ENCODE results near the gene MACROD2. TPM values are rescaled to one million over a fixed set of nuclear protein-coding genes. Genes with fewer than 3 reads are reported as not detected.

Gene MACROD2
- total RNA-seq, 1 donor from 2014 or later: 3.1 TPM

DNA sequence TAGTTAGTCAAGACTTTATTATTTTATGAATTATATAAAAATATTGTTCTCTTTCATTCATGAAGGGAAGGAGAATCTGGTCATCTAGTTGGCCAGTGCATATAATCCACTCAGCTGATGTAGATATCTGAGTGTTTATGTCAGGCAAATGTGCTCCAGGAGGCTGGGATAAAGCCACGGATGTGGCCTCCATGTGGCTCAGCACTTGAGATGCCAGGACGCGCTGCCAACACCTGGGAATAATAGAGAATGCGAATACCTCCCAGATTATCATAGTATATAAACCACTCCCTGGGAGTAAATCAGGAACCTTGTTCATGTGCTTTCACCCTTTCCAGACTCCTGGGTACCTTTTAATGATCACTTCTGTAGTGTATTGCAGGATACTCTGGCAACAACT lies 1571.9 kb downstream of the MACROD2 start:
- Histone ChIP-seq H3K27me3 (ENCODE audit: control insufficient read depth in 3 of 3, insufficient read depth in 3 of 3, low read length in 3 of 3) (no peaks in the 10 kb centered on the region), H3K36me3 (ENCODE audit: control insufficient read depth in 3 of 3, insufficient read depth in 3 of 3, low read length in 3 of 3) (no peaks in the 10 kb centered on the region), H3K4me3 (ENCODE audit: low read length in 3 of 3) (no peak overlapping the region), H3K4me1 (ENCODE audit: control insufficient read depth in 3 of 3, insufficient read depth in 3 of 3, low read length in 3 of 3) (no peaks in the 10 kb centered on the region), H3K27ac (ENCODE audit: low read depth, low read length) (no peak overlapping the region), H3K9ac (ENCODE audit: low read depth in 1 of 3, low read length in 3 of 3) (no peak overlapping the region), H3K9me3 (ENCODE audit: control insufficient read depth in 3 of 3, low read length in 3 of 3) (no peaks in the 10 kb centered on the region)

DNA sequence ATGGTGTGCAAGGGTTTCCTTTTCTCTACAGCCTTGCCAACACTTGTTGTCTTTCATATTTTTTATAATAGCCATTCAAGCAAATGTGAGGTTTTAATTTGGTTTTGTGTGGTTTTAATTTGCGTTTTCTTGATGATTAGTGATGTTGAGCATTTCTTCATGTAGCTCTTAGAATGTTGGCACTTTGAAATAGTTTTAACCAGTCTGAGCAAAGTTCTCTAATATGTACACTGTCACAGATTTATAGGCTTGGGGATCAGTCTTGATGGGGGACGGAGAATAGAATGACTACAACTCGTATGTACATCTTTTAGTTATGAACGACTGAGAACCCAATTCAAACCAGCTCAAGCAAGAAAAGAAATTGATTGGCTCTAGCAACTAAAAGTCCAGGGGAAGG lies 1574.8 kb downstream of the MACROD2 start:
- no peak overlapping the region for H3K4me3 ChIP-seq (ENCODE audit: low read length in 3 of 3)
- no peak overlapping the region for H3K9ac ChIP-seq (ENCODE audit: low read depth in 1 of 3, low read length in 3 of 3)
- H3K9me3 ChIP-seq (ENCODE audit: control insufficient read depth in 3 of 3, low read length in 3 of 3): no peaks in the 10 kb centered on the region
- H3K27ac ChIP-seq (ENCODE audit: low read depth, low read length): no peak overlapping the region
- H3K36me3 ChIP-seq (ENCODE audit: control insufficient read depth in 3 of 3, insufficient read depth in 3 of 3, low read length in 3 of 3): no peaks in the 10 kb centered on the region
- H3K4me1 ChIP-seq (ENCODE audit: control insufficient read depth in 3 of 3, insufficient read depth in 3 of 3, low read length in 3 of 3): no peaks in the 10 kb centered on the region
- H3K27me3 ChIP-seq (ENCODE audit: control insufficient read depth in 3 of 3, insufficient read depth in 3 of 3, low read length in 3 of 3): no peaks in the 10 kb centered on the region

DNA sequence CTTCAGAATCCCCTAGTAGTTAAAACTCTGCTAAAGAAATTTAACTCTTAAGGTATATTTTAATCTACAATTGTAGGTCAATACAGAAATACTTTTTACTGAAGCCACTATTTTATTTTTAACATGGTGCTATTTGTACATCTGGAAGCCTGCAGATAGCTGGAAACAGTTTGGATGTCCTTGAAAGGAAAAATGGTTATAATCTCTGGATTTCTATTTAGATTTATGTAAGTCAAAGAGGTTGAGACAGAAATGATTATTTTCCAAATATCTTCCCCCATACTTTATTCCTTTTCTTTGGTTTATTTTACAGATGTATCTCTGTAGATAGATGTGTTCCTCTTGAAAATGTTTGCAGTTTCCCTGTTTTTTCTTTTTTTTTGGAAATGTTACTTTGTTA lies 1575.7 kb downstream of the MACROD2 start:
- H3K4me3 ChIP-seq (ENCODE audit: low read length in 3 of 3): no peak overlapping the region

DNA sequence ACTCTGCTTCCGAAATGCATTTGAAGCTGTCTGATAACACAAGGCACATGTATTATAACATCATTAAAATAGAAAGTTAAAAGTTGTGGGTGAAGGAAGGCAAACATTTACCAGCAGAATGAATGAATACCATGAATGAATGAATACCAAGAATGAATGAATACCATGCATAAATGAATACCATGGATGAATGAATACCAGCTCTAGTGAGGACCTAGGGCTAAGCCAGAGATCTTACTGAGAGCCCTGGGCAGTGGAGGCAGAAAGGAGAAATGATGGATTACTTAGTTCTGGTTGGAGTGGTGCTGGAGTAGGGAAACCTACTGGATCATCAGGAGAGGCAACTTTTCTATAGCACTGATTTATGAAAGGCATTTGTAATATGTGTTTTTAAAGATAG lies 1579.9 kb downstream of the MACROD2 start:
- H3K9me3 ChIP-seq (ENCODE audit: control insufficient read depth in 3 of 3, low read length in 3 of 3): no peaks in the 10 kb centered on the region
- no peaks in the 10 kb centered on the region for H3K4me1 ChIP-seq (ENCODE audit: control insufficient read depth in 3 of 3, insufficient read depth in 3 of 3, low read length in 3 of 3)
- no peaks in the 10 kb centered on the region for H3K36me3 ChIP-seq (ENCODE audit: control insufficient read depth in 3 of 3, insufficient read depth in 3 of 3, low read length in 3 of 3)
- no peak overlapping the region for H3K27ac ChIP-seq (ENCODE audit: low read depth, low read length)
- H3K9ac ChIP-seq (ENCODE audit: low read depth in 1 of 3, low read length in 3 of 3): no peak overlapping the region
- no peaks in the 10 kb centered on the region for H3K27me3 ChIP-seq (ENCODE audit: control insufficient read depth in 3 of 3, insufficient read depth in 3 of 3, low read length in 3 of 3)
- no peak overlapping the region for H3K4me3 ChIP-seq (ENCODE audit: low read length in 3 of 3)

More for the DNA sequence above, 1575.7 kb downstream of the MACROD2 start:
- H3K9me3 ChIP-seq (ENCODE audit: control insufficient read depth in 3 of 3, low read length in 3 of 3): no peaks in the 10 kb centered on the region
- H3K27me3 ChIP-seq (ENCODE audit: control insufficient read depth in 3 of 3, insufficient read depth in 3 of 3, low read length in 3 of 3): no peaks in the 10 kb centered on the region
- H3K9ac ChIP-seq (ENCODE audit: low read depth in 1 of 3, low read length in 3 of 3): no peak overlapping the region
- H3K27ac ChIP-seq (ENCODE audit: low read depth, low read length): no peak overlapping the region
- H3K4me1 ChIP-seq (ENCODE audit: control insufficient read depth in 3 of 3, insufficient read depth in 3 of 3, low read length in 3 of 3): no peaks in the 10 kb centered on the region
- H3K36me3 ChIP-seq (ENCODE audit: control insufficient read depth in 3 of 3, insufficient read depth in 3 of 3, low read length in 3 of 3): no peaks in the 10 kb centered on the region

DNA sequence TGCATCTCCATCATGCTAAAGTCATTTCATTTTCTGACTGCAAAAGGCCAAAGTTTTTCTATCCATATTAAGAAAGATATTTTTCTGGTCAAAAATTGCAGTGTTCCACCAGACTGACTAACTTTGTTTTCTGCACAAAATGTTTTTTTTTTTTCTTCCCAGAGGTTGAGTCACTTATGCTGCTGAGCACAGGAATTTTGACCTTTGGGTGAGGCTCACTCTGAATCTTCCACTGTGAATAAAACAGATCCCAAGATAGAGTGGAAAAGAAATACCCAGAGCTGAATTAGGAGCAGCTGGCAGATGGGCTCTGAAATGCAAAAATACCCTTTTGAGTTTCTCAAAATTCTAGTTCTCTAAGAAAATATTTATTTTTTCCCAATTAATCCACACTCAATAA lies 1581.1 kb downstream of the MACROD2 start:
- Histone ChIP-seq H3K4me3 (ENCODE audit: low read length in 3 of 3) (no peak overlapping the region), H3K27me3 (ENCODE audit: control insufficient read depth in 3 of 3, insufficient read depth in 3 of 3, low read length in 3 of 3) (no peaks in the 10 kb centered on the region), H3K4me1 (ENCODE audit: control insufficient read depth in 3 of 3, insufficient read depth in 3 of 3, low read length in 3 of 3) (no peaks in the 10 kb centered on the region), H3K9ac (ENCODE audit: low read depth in 1 of 3, low read length in 3 of 3) (no peak overlapping the region), H3K9me3 (ENCODE audit: control insufficient read depth in 3 of 3, low read length in 3 of 3) (no peaks in the 10 kb centered on the region), H3K36me3 (ENCODE audit: control insufficient read depth in 3 of 3, insufficient read depth in 3 of 3, low read length in 3 of 3) (no peaks in the 10 kb centered on the region), H3K27ac (ENCODE audit: low read depth, low read length) (no peak overlapping the region)

DNA sequence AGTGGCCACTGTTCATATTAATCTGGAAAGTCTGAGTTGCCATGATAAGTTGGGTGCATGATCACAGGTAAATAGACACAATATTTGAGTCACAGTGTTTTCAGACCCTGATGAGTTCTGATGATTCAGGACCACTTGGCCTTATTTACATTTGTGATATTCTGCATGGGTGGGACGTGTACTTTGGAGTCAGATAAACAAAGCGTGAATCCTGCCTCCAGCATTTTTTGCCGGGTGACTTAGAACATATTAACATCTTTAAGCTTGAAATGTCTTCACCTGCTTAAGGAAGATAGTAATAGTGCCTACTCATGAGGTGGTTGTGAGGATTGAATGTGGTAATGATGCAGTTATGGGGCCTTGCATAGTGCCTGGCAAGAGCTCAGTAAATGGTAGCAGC lies 1582.8 kb downstream of the MACROD2 start:
- no peaks in the 10 kb centered on the region for H3K4me1 ChIP-seq (ENCODE audit: control insufficient read depth in 3 of 3, insufficient read depth in 3 of 3, low read length in 3 of 3)
- no peak overlapping the region for H3K27ac ChIP-seq (ENCODE audit: low read depth, low read length)
- H3K36me3 ChIP-seq (ENCODE audit: control insufficient read depth in 3 of 3, insufficient read depth in 3 of 3, low read length in 3 of 3): no peaks in the 10 kb centered on the region
- H3K9ac ChIP-seq (ENCODE audit: low read depth in 1 of 3, low read length in 3 of 3): no peak overlapping the region
- no peak overlapping the region for H3K4me3 ChIP-seq (ENCODE audit: low read length in 3 of 3)
- no peaks in the 10 kb centered on the region for H3K9me3 ChIP-seq (ENCODE audit: control insufficient read depth in 3 of 3, low read length in 3 of 3)
- H3K27me3 ChIP-seq (ENCODE audit: control insufficient read depth in 3 of 3, insufficient read depth in 3 of 3, low read length in 3 of 3): no peaks in the 10 kb centered on the region

DNA sequence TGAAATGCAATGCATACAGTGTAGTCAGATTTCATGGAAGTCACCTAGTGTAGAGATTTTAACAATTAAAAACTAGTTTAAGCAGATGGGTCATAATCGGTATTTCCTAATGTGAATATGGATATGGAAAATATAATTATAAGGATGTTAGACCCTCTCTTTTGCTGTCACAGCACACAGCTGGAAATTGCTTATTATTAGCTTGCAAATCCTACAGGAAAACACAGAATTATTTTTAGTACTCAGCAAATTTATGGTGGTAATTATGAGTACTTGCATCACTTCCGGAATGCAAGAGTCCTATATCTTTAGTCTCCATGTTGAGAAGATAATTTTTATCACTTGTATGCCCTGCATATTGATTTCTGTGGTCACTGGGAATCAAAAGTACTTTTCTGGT lies 1584.4 kb downstream of the MACROD2 start:
- Histone ChIP-seq H3K27ac (ENCODE audit: low read depth, low read length) (no peak overlapping the region), H3K4me3 (ENCODE audit: low read length in 3 of 3) (no peak overlapping the region), H3K36me3 (ENCODE audit: control insufficient read depth in 3 of 3, insufficient read depth in 3 of 3, low read length in 3 of 3) (no peaks in the 10 kb centered on the region), H3K27me3 (ENCODE audit: control insufficient read depth in 3 of 3, insufficient read depth in 3 of 3, low read length in 3 of 3) (no peaks in the 10 kb centered on the region), H3K9me3 (ENCODE audit: control insufficient read depth in 3 of 3, low read length in 3 of 3) (no peaks in the 10 kb centered on the region), H3K4me1 (ENCODE audit: control insufficient read depth in 3 of 3, insufficient read depth in 3 of 3, low read length in 3 of 3) (no peaks in the 10 kb centered on the region), H3K9ac (ENCODE audit: low read depth in 1 of 3, low read length in 3 of 3) (no peak overlapping the region)

DNA sequence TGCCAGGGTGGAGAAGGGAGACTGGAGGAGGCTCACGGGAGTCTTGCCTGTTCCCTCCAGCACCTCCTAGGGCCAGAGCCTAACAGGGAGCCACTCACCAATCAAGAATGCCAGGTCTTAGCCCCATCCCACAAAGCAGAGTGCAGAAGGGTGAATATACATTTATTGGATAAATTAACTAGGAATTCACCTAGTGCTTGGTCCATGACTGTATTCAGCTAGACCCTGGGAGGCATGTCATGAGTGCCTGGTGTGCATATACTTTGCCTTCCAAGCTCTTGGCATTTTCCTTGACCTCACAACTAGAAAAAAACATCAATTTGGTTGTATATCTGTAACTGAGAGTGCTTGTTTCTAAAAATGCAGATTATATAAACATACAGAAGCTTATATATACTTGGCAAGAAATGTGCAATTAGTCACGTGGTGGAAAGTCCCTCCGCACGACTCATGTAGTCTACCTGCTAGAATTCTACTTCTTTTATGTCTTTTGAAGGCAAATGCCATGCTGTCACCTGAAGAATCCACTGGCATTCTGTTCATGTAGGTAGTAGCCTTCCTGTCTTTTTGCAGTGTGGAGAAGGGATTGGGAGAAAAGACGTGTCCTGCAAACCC lies 1586.9 kb downstream of the MACROD2 start:
- peaks cover 0 to 2% (median 0%) of the 10 kb centered on the region in 3 donors for H3K9me3 ChIP-seq (ENCODE audit: control insufficient read depth in 3 of 3, low read length in 3 of 3)
- no peak overlapping the region for H3K4me3 ChIP-seq (ENCODE audit: low read length in 3 of 3)
- H3K4me1 ChIP-seq (ENCODE audit: control insufficient read depth in 3 of 3, insufficient read depth in 3 of 3, low read length in 3 of 3): no peaks in the 10 kb centered on the region
- H3K9ac ChIP-seq (ENCODE audit: low read depth in 1 of 3, low read length in 3 of 3): no peak overlapping the region
- no peak overlapping the region for H3K27ac ChIP-seq (ENCODE audit: low read depth, low read length)
- no peaks in the 10 kb centered on the region for H3K27me3 ChIP-seq (ENCODE audit: control insufficient read depth in 3 of 3, insufficient read depth in 3 of 3, low read length in 3 of 3)
- H3K36me3 ChIP-seq (ENCODE audit: control insufficient read depth in 3 of 3, insufficient read depth in 3 of 3, low read length in 3 of 3): no peaks in the 10 kb centered on the region

DNA sequence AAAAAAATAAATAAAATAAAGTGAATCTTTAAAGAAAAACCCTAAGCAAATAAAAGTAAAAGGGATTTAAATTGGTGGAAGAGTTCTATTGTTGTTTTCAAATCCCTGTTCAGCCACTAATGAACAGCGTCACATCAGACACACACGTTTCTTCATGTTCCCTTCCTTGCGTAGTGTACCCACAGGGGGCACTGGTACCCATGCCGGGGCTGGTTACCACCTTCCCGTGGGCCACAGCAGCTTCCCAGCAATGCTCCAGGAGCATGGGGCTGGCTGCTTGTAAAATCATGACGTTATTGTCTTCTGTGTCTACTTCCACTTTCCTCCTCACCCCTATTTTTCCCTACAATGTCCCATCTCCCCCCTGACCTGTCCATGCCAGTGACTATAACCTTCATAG lies 1589.2 kb downstream of the MACROD2 start:
- H3K4me3 ChIP-seq (ENCODE audit: low read length in 3 of 3): no peak overlapping the region
- no peaks in the 10 kb centered on the region for H3K36me3 ChIP-seq (ENCODE audit: control insufficient read depth in 3 of 3, insufficient read depth in 3 of 3, low read length in 3 of 3)
- H3K4me1 ChIP-seq (ENCODE audit: control insufficient read depth in 3 of 3, insufficient read depth in 3 of 3, low read length in 3 of 3): no peaks in the 10 kb centered on the region
- no peaks in the 10 kb centered on the region for H3K27me3 ChIP-seq (ENCODE audit: control insufficient read depth in 3 of 3, insufficient read depth in 3 of 3, low read length in 3 of 3)
- no peak overlapping the region for H3K9ac ChIP-seq (ENCODE audit: low read depth in 1 of 3, low read length in 3 of 3)
- no peak overlapping the region for H3K27ac ChIP-seq (ENCODE audit: low read depth, low read length)
- H3K9me3 ChIP-seq (ENCODE audit: control insufficient read depth in 3 of 3, low read length in 3 of 3): peaks cover 0 to 2% (median 0%) of the 10 kb centered on the region in 3 donors

DNA sequence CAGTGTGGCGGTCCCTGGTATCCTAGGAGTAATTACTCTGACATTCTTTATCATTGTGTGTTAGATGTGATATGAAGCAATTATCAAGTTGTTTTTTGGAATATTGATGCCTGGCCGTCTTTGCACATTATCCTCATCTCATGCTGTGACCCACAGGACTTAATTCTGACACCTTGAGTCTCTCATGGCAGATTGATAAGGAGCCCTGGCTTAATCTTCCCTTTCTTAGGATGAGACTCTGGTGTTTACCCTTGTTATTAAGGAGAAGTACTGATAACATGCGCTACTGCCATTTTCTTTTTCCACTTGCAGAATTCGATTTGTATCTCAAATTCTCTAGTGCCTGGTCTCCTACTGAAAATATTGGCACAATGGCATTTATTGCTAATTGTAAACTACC lies 1597.8 kb downstream of the MACROD2 start:
- no peak overlapping the region for H3K9ac ChIP-seq (ENCODE audit: low read depth in 1 of 3, low read length in 3 of 3)
- no peaks in the 10 kb centered on the region for H3K4me1 ChIP-seq (ENCODE audit: control insufficient read depth in 3 of 3, insufficient read depth in 3 of 3, low read length in 3 of 3)
- H3K4me3 ChIP-seq (ENCODE audit: low read length in 3 of 3): no peak overlapping the region
- H3K27ac ChIP-seq (ENCODE audit: low read depth, low read length): no peak overlapping the region
- no peaks in the 10 kb centered on the region for H3K9me3 ChIP-seq (ENCODE audit: control insufficient read depth in 3 of 3, low read length in 3 of 3)
- no peaks in the 10 kb centered on the region for H3K27me3 ChIP-seq (ENCODE audit: control insufficient read depth in 3 of 3, insufficient read depth in 3 of 3, low read length in 3 of 3)
- H3K36me3 ChIP-seq (ENCODE audit: control insufficient read depth in 3 of 3, insufficient read depth in 3 of 3, low read length in 3 of 3): no peaks in the 10 kb centered on the region

Data from skeletal muscle tissue (tissue), 4 donors.